Measurements from ENCODE around the gene ADA. TPM values are rescaled to one million over a fixed set of nuclear protein-coding genes. Genes with fewer than 3 reads are reported as not detected.
A peak's percentile ranks its signal among the peaks of the same experiment; 100 is the strongest.

Gene ADA
- polyA plus RNA-seq, 1 donor, result 7.3 TPM

GRCh38 chr20:44646023-44646640, 5.4 kb downstream of the ADA start:
- Histone ChIP-seq H3K36me3 (ENCODE audit: control insufficient read depth, insufficient read depth, low read length) (no peaks in the 10 kb centered on the region), H3K9me3 (ENCODE audit: control insufficient read depth, low read depth, low read length) (no peaks in the 10 kb centered on the region), H3K4me3 (ENCODE audit: low read length) (no peak overlapping the region), H3K4me1 (ENCODE audit: control insufficient read depth, insufficient read depth, low read length) (peaks cover 18% of the 10 kb centered on the region), H3K27me3 (ENCODE audit: control insufficient read depth, insufficient read depth, low read length) (no peaks in the 10 kb centered on the region), H3K27ac (ENCODE audit: low read length) (no peak overlapping the region)
- no CpG with 5 or more reads among the region's 4 CpGs for WGBS (ENCODE audit: insufficient coverage, low lambda C conversion rate)
- no peak for DNase-seq

- H3K4me1 ChIP-seq (ENCODE audit: control insufficient read depth, insufficient read depth, low read length), result peaks cover 13% of the 10 kb centered on the region
- no peak overlapping the region for H3K27ac ChIP-seq (ENCODE audit: low read length)
- no peaks in the 10 kb centered on the region for H3K27me3 ChIP-seq (ENCODE audit: control insufficient read depth, insufficient read depth, low read length)
- WGBS (ENCODE audit: insufficient coverage, low lambda C conversion rate), result no CpG with 5 or more reads among the region's 7 CpGs
- no peaks in the 10 kb centered on the region for H3K9me3 ChIP-seq (ENCODE audit: control insufficient read depth, low read depth, low read length)
- H3K36me3 ChIP-seq (ENCODE audit: control insufficient read depth, insufficient read depth, low read length), result no peaks in the 10 kb centered on the region
- DNase-seq, result no peak
- H3K4me3 ChIP-seq (ENCODE audit: low read length), result no peak overlapping the region
Observed at GRCh38 chr20:44644667-44645131, 6.8 kb downstream of the ADA start.

GRCh38 chr20:44644230-44644617, 7.3 kb downstream of the ADA start:
- H3K4me1 ChIP-seq (ENCODE audit: control insufficient read depth, insufficient read depth, low read length), result peaks cover 13% of the 10 kb centered on the region
- no CpG with 5 or more reads among the region's 8 CpGs for WGBS (ENCODE audit: insufficient coverage, low lambda C conversion rate)

GRCh38 chr20:44643596-44644229, 7.8 kb downstream of the ADA start:
- Histone ChIP-seq H3K4me1 (ENCODE audit: control insufficient read depth, insufficient read depth, low read length) (peaks cover 13% of the 10 kb centered on the region), H3K27me3 (ENCODE audit: control insufficient read depth, insufficient read depth, low read length) (no peaks in the 10 kb centered on the region), H3K27ac (ENCODE audit: low read length) (no peak overlapping the region), H3K9me3 (ENCODE audit: control insufficient read depth, low read depth, low read length) (no peaks in the 10 kb centered on the region), H3K4me3 (ENCODE audit: low read length) (no peak overlapping the region), H3K36me3 (ENCODE audit: control insufficient read depth, insufficient read depth, low read length) (no peaks in the 10 kb centered on the region)
- peak; percentile 38 for DNase-seq
- WGBS (ENCODE audit: insufficient coverage, low lambda C conversion rate), result no CpG with 5 or more reads among the region's 16 CpGs

More at GRCh38 chr20:44644230-44644617, 7.3 kb downstream of the ADA start:
- DNase-seq, result no peak
- Histone ChIP-seq H3K27me3 (ENCODE audit: control insufficient read depth, insufficient read depth, low read length) (no peaks in the 10 kb centered on the region), H3K36me3 (ENCODE audit: control insufficient read depth, insufficient read depth, low read length) (no peaks in the 10 kb centered on the region), H3K4me3 (ENCODE audit: low read length) (no peak overlapping the region), H3K27ac (ENCODE audit: low read length) (no peak overlapping the region), H3K9me3 (ENCODE audit: control insufficient read depth, low read depth, low read length) (no peaks in the 10 kb centered on the region)

GRCh38 chr20:44643154-44643519, 8.4 kb downstream of the ADA start:
- peaks cover 13% of the 10 kb centered on the region for H3K4me1 ChIP-seq (ENCODE audit: control insufficient read depth, insufficient read depth, low read length)
- WGBS (ENCODE audit: insufficient coverage, low lambda C conversion rate), result no CpG with 5 or more reads among the region's 1 CpG
- peak overlapping the region; percentile 36 for H3K27ac ChIP-seq (ENCODE audit: low read length)
- no peak overlapping the region for H3K4me3 ChIP-seq (ENCODE audit: low read length)
- H3K9me3 ChIP-seq (ENCODE audit: control insufficient read depth, low read depth, low read length), result no peaks in the 10 kb centered on the region
- H3K36me3 ChIP-seq (ENCODE audit: control insufficient read depth, insufficient read depth, low read length), result no peaks in the 10 kb centered on the region
- no peak for DNase-seq
- no peaks in the 10 kb centered on the region for H3K27me3 ChIP-seq (ENCODE audit: control insufficient read depth, insufficient read depth, low read length)

GRCh38 chr20:44642203-44643153, 9.0 kb downstream of the ADA start:
- 0% methylated on average over 2 of the region's 17 CpGs for WGBS (ENCODE audit: insufficient coverage, low lambda C conversion rate)
- Histone ChIP-seq H3K4me1 (ENCODE audit: control insufficient read depth, insufficient read depth, low read length) (peaks cover 13% of the 10 kb centered on the region), H3K27me3 (ENCODE audit: control insufficient read depth, insufficient read depth, low read length) (no peaks in the 10 kb centered on the region), H3K9me3 (ENCODE audit: control insufficient read depth, low read depth, low read length) (no peaks in the 10 kb centered on the region), H3K4me3 (ENCODE audit: low read length) (no peak overlapping the region), H3K27ac (ENCODE audit: low read length) (peak overlapping the region; percentile 36), H3K36me3 (ENCODE audit: control insufficient read depth, insufficient read depth, low read length) (no peaks in the 10 kb centered on the region)
- DNase-seq, result peak; percentile 67 to 87

GRCh38 chr20:44641325-44641724, 10.2 kb downstream of the ADA start:
- no peaks in the 10 kb centered on the region for H3K36me3 ChIP-seq (ENCODE audit: control insufficient read depth, insufficient read depth, low read length)
- peaks cover 13% of the 10 kb centered on the region for H3K4me1 ChIP-seq (ENCODE audit: control insufficient read depth, insufficient read depth, low read length)
- 100% methylated on average over 1 of the region's 5 CpGs for WGBS (ENCODE audit: insufficient coverage, low lambda C conversion rate)
- no peaks in the 10 kb centered on the region for H3K27me3 ChIP-seq (ENCODE audit: control insufficient read depth, insufficient read depth, low read length)
- H3K4me3 ChIP-seq (ENCODE audit: low read length), result no peak overlapping the region
- no peak for DNase-seq
- no peaks in the 10 kb centered on the region for H3K9me3 ChIP-seq (ENCODE audit: control insufficient read depth, low read depth, low read length)
- no peak overlapping the region for H3K27ac ChIP-seq (ENCODE audit: low read length)

GRCh38 chr20:44640522-44640921, 11.0 kb downstream of the ADA start:
- Histone ChIP-seq H3K27ac (ENCODE audit: low read length) (no peak overlapping the region), H3K4me3 (ENCODE audit: low read length) (no peak overlapping the region), H3K27me3 (ENCODE audit: control insufficient read depth, insufficient read depth, low read length) (no peaks in the 10 kb centered on the region), H3K36me3 (ENCODE audit: control insufficient read depth, insufficient read depth, low read length) (no peaks in the 10 kb centered on the region), H3K4me1 (ENCODE audit: control insufficient read depth, insufficient read depth, low read length) (peaks cover 13% of the 10 kb centered on the region), H3K9me3 (ENCODE audit: control insufficient read depth, low read depth, low read length) (no peaks in the 10 kb centered on the region)
- no peak for DNase-seq
- WGBS (ENCODE audit: insufficient coverage, low lambda C conversion rate), result no CpG with 5 or more reads among the region's 2 CpGs

- no peak for DNase-seq
- WGBS (ENCODE audit: insufficient coverage, low lambda C conversion rate), result 100% methylated on average over 1 of the region's 11 CpGs
- Histone ChIP-seq H3K9me3 (ENCODE audit: control insufficient read depth, low read depth, low read length) (no peaks in the 10 kb centered on the region), H3K27me3 (ENCODE audit: control insufficient read depth, insufficient read depth, low read length) (no peaks in the 10 kb centered on the region), H3K4me1 (ENCODE audit: control insufficient read depth, insufficient read depth, low read length) (peaks cover 26% of the 10 kb centered on the region), H3K27ac (ENCODE audit: low read length) (no peak overlapping the region), H3K36me3 (ENCODE audit: control insufficient read depth, insufficient read depth, low read length) (no peaks in the 10 kb centered on the region), H3K4me3 (ENCODE audit: low read length) (no peak overlapping the region)
Observed at GRCh38 chr20:44637522-44638372, 13.8 kb downstream of the ADA start.

- H3K4me1 ChIP-seq (ENCODE audit: control insufficient read depth, insufficient read depth, low read length), result peaks cover 19% of the 10 kb centered on the region
- no peak overlapping the region for H3K4me3 ChIP-seq (ENCODE audit: low read length)
- no peak for DNase-seq
- H3K27me3 ChIP-seq (ENCODE audit: control insufficient read depth, insufficient read depth, low read length), result no peaks in the 10 kb centered on the region
- WGBS (ENCODE audit: insufficient coverage, low lambda C conversion rate), result 100% methylated on average over 1 of the region's 5 CpGs
- H3K36me3 ChIP-seq (ENCODE audit: control insufficient read depth, insufficient read depth, low read length), result no peaks in the 10 kb centered on the region
- H3K9me3 ChIP-seq (ENCODE audit: control insufficient read depth, low read depth, low read length), result no peaks in the 10 kb centered on the region
- no peak overlapping the region for H3K27ac ChIP-seq (ENCODE audit: low read length)
Observed at GRCh38 chr20:44637042-44637441, 14.5 kb downstream of the ADA start.
